Measurements from ENCODE around the gene RABGEF1.
A peak's percentile ranks its signal among the peaks of the same experiment; 100 is the strongest.
"Not testable (repeated sequence)": the region's sequence is repeated elsewhere in the genome, so short reads cannot be mapped to it uniquely, and the experiment has no call there.

The RABGEF1 gene

GRCh38 chr7:66735850-66736249 lies 4.7 kb upstream of the RABGEF1 start:
- no peak for DNase-seq (ENCODE audit: low spot score)

GRCh38 chr7:66736892-66737291 lies 3.6 kb upstream of the RABGEF1 start:
- no peak for DNase-seq (ENCODE audit: low spot score)

- DNase-seq (ENCODE audit: low spot score), result no peak
Observed at GRCh38 chr7:66737667-66738066, 2.9 kb upstream of the RABGEF1 start.

GRCh38 chr7:66739477-66739876 lies 1.1 kb upstream of the RABGEF1 start:
- DNase-seq (ENCODE audit: low spot score), result no peak

- DNase-seq (ENCODE audit: low spot score), result no peak
Observed at GRCh38 chr7:66739953-66740301, 606 bp upstream of the RABGEF1 start.

GRCh38 chr7:66740980-66741709 lies 612 bp downstream of the RABGEF1 start:
- peak; percentile 82 for DNase-seq (ENCODE audit: low spot score)

GRCh38 chr7:66741710-66742049 lies 1.1 kb downstream of the RABGEF1 start:
- no peak for DNase-seq (ENCODE audit: low spot score)

GRCh38 chr7:66742298-66742697 lies 1.8 kb downstream of the RABGEF1 start:
- DNase-seq (ENCODE audit: low spot score), result not testable (repeated sequence)

- DNase-seq (ENCODE audit: low spot score), result no peak
Observed at GRCh38 chr7:66743920-66744319, 3.4 kb downstream of the RABGEF1 start.

- DNase-seq (ENCODE audit: low spot score), result no peak
Observed at GRCh38 chr7:66747385-66747784, 6.9 kb downstream of the RABGEF1 start.

GRCh38 chr7:66747881-66748511 lies 7.5 kb downstream of the RABGEF1 start:
- DNase-seq (ENCODE audit: low spot score), result no peak

- no peak for DNase-seq (ENCODE audit: low spot score)
Observed at GRCh38 chr7:66748791-66749190, 8.3 kb downstream of the RABGEF1 start.

- no peak for DNase-seq (ENCODE audit: low spot score)
Observed at GRCh38 chr7:66751945-66752344, 11.4 kb downstream of the RABGEF1 start.

- no peak for DNase-seq (ENCODE audit: low spot score)
Observed at GRCh38 chr7:66754541-66754940, 14.0 kb downstream of the RABGEF1 start.

- not testable (repeated sequence) for DNase-seq (ENCODE audit: low spot score)
Observed at GRCh38 chr7:66755059-66755458, 14.5 kb downstream of the RABGEF1 start.

GRCh38 chr7:66756227-66756626 lies 15.7 kb downstream of the RABGEF1 start:
- not testable (repeated sequence) for DNase-seq (ENCODE audit: low spot score)

GRCh38 chr7:66756889-66757288 lies 16.4 kb downstream of the RABGEF1 start:
- no peak for DNase-seq (ENCODE audit: low spot score)

- no peak for DNase-seq (ENCODE audit: low spot score)
Observed at GRCh38 chr7:66757939-66758338, 17.4 kb downstream of the RABGEF1 start.

GRCh38 chr7:66758950-66759628 lies 18.6 kb downstream of the RABGEF1 start:
- no peak for DNase-seq (ENCODE audit: low spot score)

GRCh38 chr7:66763183-66763582 lies 22.6 kb downstream of the RABGEF1 start:
- not testable (repeated sequence) for DNase-seq (ENCODE audit: low spot score)

GRCh38 chr7:66763633-66764355 lies 23.3 kb downstream of the RABGEF1 start:
- not testable (repeated sequence) for DNase-seq (ENCODE audit: low spot score)

GRCh38 chr7:66764905-66765304 lies 24.4 kb downstream of the RABGEF1 start:
- DNase-seq (ENCODE audit: low spot score), result not testable (repeated sequence)

Data from HuH-7 (cell line).